Left lung (tissue), 10 donors: ENCODE data around the gene ACBD6. TPM values are rescaled to one million over a fixed set of nuclear protein-coding genes. Genes with fewer than 3 reads are reported as not detected.

Experiments
- ATAC-seq: fragments of 200-7000 bp; cut with Tn5 transposase; one replicate; pipeline ENCODE4 v1.9.1; 2020; ENCODE audit warnings: moderate library complexity
- DNase-seq, 4 donors: peaks; one replicate each; pipeline ENCODE4 v3.0.0-alpha.2; 2013 to 2020
- H3K27ac ChIP-seq, 2 donors: fragments of 200-600 bp; sonication (generic) in 1 of 2; one replicate each; pipeline versions ENCODE4 v1.5.0 to v1.8.0; 2020 to 2021
- H3K27me3 ChIP-seq, 2 donors: fragments of 200-600 bp; sonication (generic) in 1 of 2; one replicate each; pipeline versions ENCODE4 v1.5.0 to v1.8.0; 2020 to 2021
- H3K36me3 ChIP-seq, 2 donors: fragments of 200-600 bp; sonication (generic) in 1 of 2; one replicate each; pipeline versions ENCODE4 v1.5.0 to v1.8.0; 2020 to 2021
- H3K4me1 ChIP-seq, 2 donors: fragments of 200-600 bp; one replicate each; pipeline ENCODE4 v1.8.0; 2021
- H3K4me3 ChIP-seq, 2 donors: fragments of 200-600 bp; sonication (generic) in 1 of 2; one replicate each; pipeline versions ENCODE4 v1.5.0 to v1.8.0; 2020 to 2021; ENCODE audit warnings: mild to moderate bottlenecking in 1 of 2
- H3K9me3 ChIP-seq, 2 donors: fragments of 200-600 bp; sonication (generic) in 1 of 2; one replicate each; pipeline versions ENCODE4 v1.5.0 to v1.8.0; 2020 to 2021
- CTCF ChIP-seq, 2 donors: fragments of 200-600 bp; sonication (generic) in 1 of 2; IDR thresholded peaks; one replicate each; pipeline versions ENCODE4 v1.5.0 to v1.8.0; 2021; ENCODE audit warnings: antibody characterized with exemption in 2 of 2
- intact Hi-C, 2 donors: fragments of 100-400 bp; cut with DNase I; formaldehyde crosslinking; loops; one replicate each; pipeline versions ENCODE4 v1.11.2 to v1.14.2; 2022
- polyA plus RNA-seq, 6 donors: library from polyadenylated mRNA; unstranded; fragments of 120-200 nt; gene quantifications; one replicate each; pipeline ENCODE4 v1.2.1, GENCODE V29; 2013; ENCODE audit not compliant: insufficient read length in 6 of 6
- total RNA-seq, 2 donors: library from RNA; stranded (reverse); fragmentation: NEBNext Ultra II Directional; extraction: Animal tissue kit (Norgen Biotek cat#: 25700); gene quantifications; one replicate each; pipeline ENCODE4 v1.2.1, GENCODE V29; 2021
- donor health status: DM: no; HTN: yes; CAD: no.
- donor health status: DM: no; HTN: no; CAD: no.

The ACBD6 gene
- total and polyA plus RNA-seq, 8 donors: 26.5 to 81.9 (median 78.9) TPM

- no peak for TF ChIP-seq CTCF (IDR thresholded peaks at IDR 0.05)
- Histone ChIP-seq H3K4me3 (no peak overlapping the region), H3K4me1 (peaks cover 0 to 26% of the 10 kb centered on the region in 2 donors), H3K27me3 (no peaks in the 10 kb centered on the region), H3K27ac (peak overlapping the region in 1 of 2 donors; percentile 86), H3K36me3 (peaks cover 0 to 21% of the 10 kb centered on the region in 2 donors), H3K9me3 (no peaks in the 10 kb centered on the region)
- DNase-seq (no peak), ATAC-seq (no peak)
- intact Hi-C loops: no loop called here
Observed at GRCh38 chr1:180279651-180280050, 222.7 kb downstream of the ACBD6 start.

GRCh38 chr1:180278596-180279395 is 223.6 kb downstream of the ACBD6 start:
- no peak overlapping the region for H3K4me3 ChIP-seq
- H3K9me3 ChIP-seq: no peaks in the 10 kb centered on the region
- DNase-seq (no peak), ATAC-seq (peak; percentile 67)
- intact Hi-C loops: no loop called here
- H3K4me1 ChIP-seq: peaks cover 0 to 26% of the 10 kb centered on the region in 2 donors
- H3K27me3 ChIP-seq: no peaks in the 10 kb centered on the region
- peaks cover 0 to 24% of the 10 kb centered on the region in 2 donors for H3K36me3 ChIP-seq
- no peak for TF ChIP-seq CTCF (IDR thresholded peaks at IDR 0.05)
- peak overlapping the region in 1 of 2 donors; percentile 86 for H3K27ac ChIP-seq

- H3K27ac ChIP-seq: peak overlapping the region in 1 of 2 donors; percentile 86
- no peak overlapping the region for H3K4me3 ChIP-seq
- H3K4me1 ChIP-seq: peaks cover 0 to 26% of the 10 kb centered on the region in 2 donors
- intact Hi-C loops: no loop called here
- no peaks in the 10 kb centered on the region for H3K27me3 ChIP-seq
- no peaks in the 10 kb centered on the region for H3K9me3 ChIP-seq
- no peak for TF ChIP-seq CTCF (IDR thresholded peaks at IDR 0.05)
- no peak for ATAC-seq
- peaks cover 0 to 27% of the 10 kb centered on the region in 2 donors for H3K36me3 ChIP-seq
- peak in 2 of 4 donors; percentile 53 to 63 for DNase-seq
Observed at GRCh38 chr1:180278194-180278515, 224.2 kb downstream of the ACBD6 start.

- intact Hi-C loops: no loop called here
Observed at GRCh38 chr1:180277476-180278193, 224.7 kb downstream of the ACBD6 start.

More at GRCh38 chr1:180277476-180278193, 224.7 kb downstream of the ACBD6 start:
- TF ChIP-seq CTCF (IDR thresholded peaks at IDR 0.05): no peak
- Histone ChIP-seq H3K9me3 (no peaks in the 10 kb centered on the region), H3K27me3 (no peaks in the 10 kb centered on the region), H3K27ac (peak overlapping the region in 1 of 2 donors; percentile 86), H3K4me3 (no peak overlapping the region), H3K36me3 (peaks cover 0 to 29% of the 10 kb centered on the region in 2 donors), H3K4me1 (peaks cover 0 to 26% of the 10 kb centered on the region in 2 donors)
- ATAC-seq: no peak
- DNase-seq: no peak
